GM12874 (cell line): ENCODE results near the gene TNRC6B.

Experiments
- TF ChIP-seq, protein P1 (sequence below): IDR thresholded peaks from 2 replicates; pipeline ENCODE4 v1.5.1; 2011; ENCODE audit warnings: low read depth, mild to moderate bottlenecking, control low read depth, low read length, moderate library complexity; ENCODE audit not compliant: insufficient read depth

Gene TNRC6B

DNA sequence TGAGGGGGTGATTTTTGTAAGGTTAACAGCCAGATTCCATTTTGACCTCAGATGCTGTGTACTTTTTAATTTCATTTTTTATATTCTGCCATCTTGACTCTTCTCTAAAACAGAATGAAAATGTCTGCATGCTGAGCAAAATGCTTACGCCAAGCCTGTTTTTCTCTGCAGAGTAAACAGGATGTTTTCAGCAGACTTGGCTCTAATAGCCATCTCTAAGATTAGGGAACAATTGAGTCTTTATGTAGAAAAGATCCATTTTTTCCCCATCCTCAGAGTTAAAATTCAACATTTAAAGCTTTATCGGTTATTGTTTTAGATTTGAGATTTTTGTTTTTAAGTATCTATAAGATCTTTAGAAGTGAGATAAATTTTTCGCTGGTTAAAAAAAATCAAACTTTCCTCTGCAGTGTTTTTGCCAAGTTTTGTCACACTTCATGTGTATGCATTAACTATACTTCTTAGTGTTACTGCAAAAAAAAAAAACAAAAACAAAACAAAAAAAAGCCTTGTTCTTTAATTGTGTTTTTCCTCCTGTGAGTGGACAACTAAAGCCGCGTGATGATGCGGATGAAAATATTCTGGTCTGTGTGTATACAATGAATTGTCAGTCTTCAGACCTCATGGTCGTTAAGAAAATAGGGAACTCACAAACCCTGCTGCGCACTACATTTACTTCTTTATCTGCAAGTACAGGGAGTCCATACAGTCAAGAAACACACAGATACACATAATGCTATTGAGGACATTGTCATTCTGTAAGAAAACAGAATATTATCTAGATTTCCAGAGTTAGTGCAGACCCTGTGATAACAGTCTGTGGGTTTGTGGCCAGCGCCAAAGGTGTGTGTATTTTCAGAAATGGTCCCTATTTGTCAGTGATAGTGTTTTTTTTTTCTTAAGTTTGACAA, 151.1 kb downstream of the TNRC6B start:
- TF ChIP-seq, protein P1, sequence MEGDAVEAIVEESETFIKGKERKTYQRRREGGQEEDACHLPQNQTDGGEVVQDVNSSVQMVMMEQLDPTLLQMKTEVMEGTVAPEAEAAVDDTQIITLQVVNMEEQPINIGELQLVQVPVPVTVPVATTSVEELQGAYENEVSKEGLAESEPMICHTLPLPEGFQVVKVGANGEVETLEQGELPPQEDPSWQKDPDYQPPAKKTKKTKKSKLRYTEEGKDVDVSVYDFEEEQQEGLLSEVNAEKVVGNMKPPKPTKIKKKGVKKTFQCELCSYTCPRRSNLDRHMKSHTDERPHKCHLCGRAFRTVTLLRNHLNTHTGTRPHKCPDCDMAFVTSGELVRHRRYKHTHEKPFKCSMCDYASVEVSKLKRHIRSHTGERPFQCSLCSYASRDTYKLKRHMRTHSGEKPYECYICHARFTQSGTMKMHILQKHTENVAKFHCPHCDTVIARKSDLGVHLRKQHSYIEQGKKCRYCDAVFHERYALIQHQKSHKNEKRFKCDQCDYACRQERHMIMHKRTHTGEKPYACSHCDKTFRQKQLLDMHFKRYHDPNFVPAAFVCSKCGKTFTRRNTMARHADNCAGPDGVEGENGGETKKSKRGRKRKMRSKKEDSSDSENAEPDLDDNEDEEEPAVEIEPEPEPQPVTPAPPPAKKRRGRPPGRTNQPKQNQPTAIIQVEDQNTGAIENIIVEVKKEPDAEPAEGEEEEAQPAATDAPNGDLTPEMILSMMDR, result no peak

DNA sequence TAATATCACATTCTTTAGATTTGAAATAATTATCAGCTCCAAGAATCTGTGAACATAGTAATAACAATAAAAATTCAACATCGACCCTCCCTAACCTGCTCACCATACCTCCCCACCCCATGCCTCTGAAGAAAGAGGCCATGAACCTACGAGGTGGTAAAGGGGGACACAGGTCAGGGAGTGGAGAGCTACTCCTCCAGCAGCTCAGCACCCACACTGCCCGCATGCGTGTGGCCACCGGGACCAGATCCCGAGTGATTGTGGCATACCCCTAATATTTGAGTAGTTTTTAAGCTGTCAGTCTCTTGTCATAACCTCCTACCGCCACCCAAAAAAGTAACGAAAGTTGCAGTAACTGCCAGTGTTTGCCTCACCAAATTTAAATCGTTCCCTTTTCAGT, 151.7 kb downstream of the TNRC6B start:
- TF ChIP-seq, protein P1, result no peak

DNA sequence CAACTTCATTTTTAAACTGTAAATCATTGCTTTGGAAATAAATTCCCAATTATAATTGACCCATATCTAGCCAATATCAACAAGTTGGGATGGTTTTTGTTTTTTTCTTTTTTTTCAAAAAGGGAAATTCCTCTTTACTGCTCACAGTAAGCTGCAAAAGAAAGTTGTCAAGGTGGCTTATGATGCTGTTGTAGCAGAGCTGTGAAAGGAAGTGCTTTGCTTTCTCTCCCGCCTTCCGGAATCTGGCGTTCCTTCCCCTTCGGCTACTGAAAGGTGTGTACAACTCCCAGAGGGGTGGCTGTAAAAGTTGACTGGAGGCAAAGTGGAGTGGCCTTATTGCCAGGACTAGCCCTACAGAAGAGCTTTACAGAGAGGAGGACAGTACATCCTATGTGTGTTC, 152.4 kb downstream of the TNRC6B start:
- TF ChIP-seq, protein P1, result no peak

DNA sequence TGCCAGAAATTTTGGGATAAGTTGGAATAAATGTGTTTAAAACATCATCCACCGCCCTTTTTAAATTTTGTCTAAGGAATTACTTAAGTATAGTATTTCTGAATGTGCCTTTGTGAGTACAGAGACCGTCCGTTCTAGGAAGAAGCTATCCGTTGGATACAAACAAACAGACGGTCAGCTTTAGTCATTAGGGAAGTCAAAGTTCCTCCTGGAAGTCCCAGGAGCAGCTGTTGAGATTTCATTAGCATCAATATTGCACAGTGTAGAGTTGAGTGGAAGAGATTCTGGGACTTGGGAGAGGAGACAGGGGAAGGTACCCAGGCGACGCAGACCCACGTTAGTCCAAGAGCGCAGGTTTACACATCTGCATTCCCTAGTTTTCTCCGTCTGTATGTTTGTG, 152.9 kb downstream of the TNRC6B start:
- TF ChIP-seq, protein P1, result no peak

DNA sequence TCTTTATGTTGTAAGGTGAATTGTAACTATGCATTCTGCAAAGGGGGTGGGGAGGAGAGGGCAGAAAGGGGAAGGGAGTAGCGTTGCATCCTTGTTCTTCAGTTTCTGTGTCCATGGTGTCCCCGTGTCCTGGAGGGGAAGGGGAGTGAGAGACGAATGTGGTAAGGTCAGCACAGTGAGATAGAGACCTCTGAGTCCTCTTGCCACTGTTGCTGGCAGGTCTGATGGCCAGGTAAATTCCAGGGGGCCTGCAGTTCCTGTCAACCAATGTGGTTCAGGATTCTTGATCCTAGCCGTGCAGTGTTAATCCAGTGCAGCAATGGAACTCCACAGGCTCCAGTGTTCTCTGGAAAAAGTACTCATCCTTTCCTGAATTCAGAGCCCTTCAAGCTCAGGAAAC, 154.0 kb downstream of the TNRC6B start:
- TF ChIP-seq, protein P1, result no peak

DNA sequence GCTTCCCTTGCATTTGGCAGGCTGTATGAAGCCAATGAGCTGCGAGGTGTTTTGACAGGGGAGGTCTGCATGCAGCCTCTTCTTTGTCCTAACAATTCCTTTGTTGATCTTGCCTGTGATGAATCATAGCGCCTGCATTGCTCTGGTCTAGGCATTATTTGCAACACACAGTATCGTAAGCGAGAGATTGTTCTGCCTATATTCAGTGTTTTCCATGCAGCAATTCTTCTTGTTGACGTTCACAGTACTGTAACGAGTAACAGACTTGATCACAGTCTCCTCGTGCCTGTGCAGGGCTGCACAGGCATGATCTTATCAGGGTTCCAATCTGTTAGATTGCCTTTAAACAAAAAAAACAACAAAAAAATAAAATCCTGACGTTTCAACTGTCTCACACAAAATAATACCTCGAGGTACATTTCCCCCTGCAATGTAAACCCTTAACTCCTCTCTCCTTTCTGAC, 154.6 kb downstream of the TNRC6B start:
- TF ChIP-seq, protein P1, result no peak

DNA sequence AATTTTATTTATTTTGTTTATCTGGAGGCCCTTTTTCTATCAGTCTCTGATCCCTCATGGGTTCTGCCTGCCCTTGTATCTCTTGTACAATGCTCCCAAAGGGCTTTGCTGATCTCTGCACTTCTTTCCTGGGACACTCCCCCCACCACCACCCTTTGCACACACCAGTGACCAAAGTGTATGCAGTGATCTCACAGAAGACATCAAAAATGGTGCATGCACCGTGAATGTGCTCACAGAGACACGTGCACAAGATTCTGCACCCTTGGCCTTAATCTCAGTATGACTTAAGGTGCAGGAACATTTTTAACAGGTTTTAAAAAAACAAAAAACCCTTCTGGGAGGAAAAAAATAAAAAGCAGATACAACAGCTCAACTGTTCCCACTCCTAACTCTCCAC, 156.3 kb downstream of the TNRC6B start:
- TF ChIP-seq, protein P1, result no peak
